ENCODE measurements around the gene RASL10B.
A peak's percentile ranks its signal among the peaks of the same experiment; 100 is the strongest.

The RASL10B gene

GRCh38 chr17:35766489-35766877, 35.0 kb downstream of the RASL10B start:
- DNase-seq: no peak

DNA sequence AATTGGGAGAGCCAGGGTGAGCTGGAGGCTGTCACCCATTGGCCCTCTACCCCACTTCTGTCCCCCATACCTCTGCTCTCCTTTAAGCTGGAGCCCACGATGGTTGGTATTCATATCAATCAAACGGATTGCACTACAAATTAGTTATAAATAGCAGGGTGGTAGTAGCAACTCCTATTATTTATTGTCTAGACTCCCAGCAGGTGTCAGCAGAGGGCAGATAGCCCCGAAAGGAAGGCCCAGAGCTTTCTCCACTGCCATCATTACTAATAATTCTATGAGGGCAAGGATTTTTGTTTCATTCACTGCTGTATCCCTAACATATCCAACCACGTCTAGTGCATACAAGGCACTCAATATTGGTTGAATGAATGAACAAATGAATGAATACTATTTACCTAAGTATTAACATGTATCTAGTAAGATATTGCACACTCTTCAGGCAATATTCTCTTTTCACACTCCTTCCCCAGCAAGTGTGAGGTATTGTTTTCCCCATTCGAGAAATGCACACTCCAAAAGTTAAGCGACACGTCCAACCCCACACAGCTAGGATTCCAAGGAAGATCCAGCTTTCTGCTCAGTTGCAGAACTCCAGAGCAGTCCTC, 35.6 kb downstream of the RASL10B start:
- peak; percentile 4 for DNase-seq

- DNase-seq: no peak
These were observed 37.4 kb downstream of the RASL10B start for GRCh38 chr17:35768797-35769196.

GRCh38 chr17:35769895-35770486, 38.6 kb downstream of the RASL10B start:
- DNase-seq: no peak

- DNase-seq: no peak
These were observed 41.7 kb downstream of the RASL10B start for GRCh38 chr17:35773129-35773528.

DNA sequence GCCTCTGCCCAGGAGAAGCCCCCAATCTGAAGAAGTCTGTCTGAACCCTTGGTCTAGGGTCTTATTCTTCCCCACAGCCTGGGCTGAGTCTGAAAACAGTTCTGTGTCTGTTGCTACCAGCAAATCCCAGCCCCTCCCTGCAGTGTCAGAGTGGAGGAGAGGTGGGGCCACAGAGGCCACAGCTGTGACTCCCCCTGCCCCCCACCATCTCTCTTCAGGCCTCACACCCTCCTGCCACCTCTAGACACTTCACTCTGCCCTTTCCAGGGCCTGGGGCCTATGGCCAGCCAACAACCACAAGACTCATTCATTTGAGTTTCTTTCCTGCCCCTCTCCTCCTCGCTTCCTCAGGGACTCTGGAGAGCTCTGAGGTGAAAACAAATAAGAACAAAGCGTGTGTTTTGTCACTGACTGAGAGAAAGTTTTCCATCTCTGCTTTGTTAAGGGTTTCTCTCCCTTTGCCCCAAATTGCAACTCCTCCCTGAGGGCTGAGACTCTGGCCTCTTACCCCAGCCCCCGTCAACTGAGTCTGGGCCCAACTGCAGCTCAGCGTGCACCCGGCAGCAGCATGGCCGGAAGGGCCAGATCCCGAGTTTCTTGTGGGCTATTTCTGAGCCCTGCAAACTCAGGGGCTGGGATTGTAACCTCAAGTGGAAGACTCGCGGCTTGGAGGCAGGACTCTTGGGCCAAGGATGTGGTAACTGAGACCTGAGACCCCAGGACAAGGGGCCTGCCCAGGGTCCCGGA, 42.4 kb downstream of the RASL10B start:
- no peak for DNase-seq

GRCh38 chr17:35774499-35774898, 43.1 kb downstream of the RASL10B start:
- DNase-seq: no peak

DNA sequence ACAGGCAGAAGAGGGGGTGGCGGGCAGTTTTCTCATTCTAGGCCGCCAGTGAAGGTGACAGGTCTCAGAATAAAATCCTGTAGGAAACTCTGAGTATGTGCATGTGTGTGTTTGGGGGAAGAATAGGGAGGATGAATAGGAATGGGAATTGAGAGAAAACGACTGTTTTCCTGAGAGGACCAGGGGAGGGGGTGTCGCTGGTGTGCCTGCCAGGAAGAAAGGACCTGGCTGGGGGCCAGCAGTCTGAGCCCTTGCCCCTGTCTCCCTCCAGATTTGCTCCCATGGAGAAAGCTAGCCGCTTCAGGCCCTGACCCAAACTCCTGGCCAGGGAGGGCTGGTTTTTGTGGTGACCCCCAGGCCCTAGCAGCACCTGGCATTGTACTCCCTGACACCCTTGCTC, 43.6 kb downstream of the RASL10B start:
- DNase-seq: no peak

DNA sequence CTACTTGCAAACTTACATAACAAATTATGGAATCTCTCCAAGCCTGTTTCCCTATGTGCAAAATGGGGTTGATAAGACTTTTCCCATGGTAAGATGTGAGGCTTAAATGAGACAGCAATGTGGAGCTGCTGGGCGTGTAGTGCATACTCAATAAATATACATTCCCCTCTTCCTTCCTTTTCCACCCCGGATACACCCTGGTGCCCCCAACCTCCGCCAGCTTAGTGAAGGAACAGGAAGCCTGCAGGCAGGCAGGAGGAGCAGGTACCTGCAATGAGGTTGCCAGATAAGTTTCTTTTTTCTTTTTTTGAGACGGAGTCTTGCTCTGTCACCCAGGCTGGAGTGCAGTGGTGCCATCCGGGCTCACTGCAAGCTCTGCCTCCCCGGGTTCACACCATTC, 44.1 kb downstream of the RASL10B start:
- DNase-seq: no peak

GRCh38 chr17:35778641-35779196, 47.3 kb downstream of the RASL10B start:
- no peak for DNase-seq

- no peak for DNase-seq
These were observed 49.5 kb downstream of the RASL10B start for GRCh38 chr17:35780950-35781349.

DNA sequence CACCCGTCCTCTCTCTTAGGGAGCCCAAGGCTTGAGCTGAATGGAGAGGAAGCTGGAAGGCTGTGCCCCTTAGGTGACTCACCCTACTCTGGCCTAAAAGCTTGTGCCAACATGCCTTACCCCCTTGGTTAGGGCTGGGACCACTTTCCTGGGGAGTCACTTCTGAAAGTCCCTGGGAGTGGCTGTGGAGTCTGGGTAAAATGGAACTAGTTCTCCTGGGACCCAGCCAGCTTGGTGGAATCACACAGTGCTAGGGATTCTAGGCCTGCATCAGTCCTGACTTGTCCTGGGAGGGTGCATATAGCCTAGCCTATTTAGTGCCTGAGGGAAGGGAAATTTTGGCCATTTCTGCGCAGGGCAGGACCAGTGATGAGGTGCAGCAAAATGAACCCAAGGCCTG, 53.5 kb downstream of the RASL10B start:
- DNase-seq: no peak

DNA sequence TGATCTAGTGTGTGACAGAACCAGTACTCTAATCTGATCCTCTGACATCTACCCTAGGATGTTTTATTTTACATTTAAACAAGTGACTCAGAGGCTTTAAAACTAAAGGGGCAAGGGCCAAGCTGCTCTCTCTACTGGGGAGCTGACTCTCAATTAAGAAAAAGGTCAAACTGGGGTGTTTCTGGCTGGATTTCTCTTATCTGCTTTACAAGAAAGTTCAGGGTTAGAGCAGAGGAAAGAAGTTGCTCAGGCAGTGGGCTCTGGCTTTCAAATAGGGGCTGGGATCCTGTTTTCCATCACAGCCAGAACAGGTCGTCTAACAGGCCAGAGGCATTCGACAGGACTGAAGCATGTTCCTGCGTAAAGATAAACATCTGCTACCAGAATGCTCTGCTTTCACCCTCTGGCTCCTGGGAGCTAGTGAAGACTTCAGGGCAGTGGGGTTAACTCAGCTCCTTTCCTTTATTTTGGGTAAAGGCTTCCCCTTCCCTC, 55.5 kb downstream of the RASL10B start:
- DNase-seq: no peak

DNA sequence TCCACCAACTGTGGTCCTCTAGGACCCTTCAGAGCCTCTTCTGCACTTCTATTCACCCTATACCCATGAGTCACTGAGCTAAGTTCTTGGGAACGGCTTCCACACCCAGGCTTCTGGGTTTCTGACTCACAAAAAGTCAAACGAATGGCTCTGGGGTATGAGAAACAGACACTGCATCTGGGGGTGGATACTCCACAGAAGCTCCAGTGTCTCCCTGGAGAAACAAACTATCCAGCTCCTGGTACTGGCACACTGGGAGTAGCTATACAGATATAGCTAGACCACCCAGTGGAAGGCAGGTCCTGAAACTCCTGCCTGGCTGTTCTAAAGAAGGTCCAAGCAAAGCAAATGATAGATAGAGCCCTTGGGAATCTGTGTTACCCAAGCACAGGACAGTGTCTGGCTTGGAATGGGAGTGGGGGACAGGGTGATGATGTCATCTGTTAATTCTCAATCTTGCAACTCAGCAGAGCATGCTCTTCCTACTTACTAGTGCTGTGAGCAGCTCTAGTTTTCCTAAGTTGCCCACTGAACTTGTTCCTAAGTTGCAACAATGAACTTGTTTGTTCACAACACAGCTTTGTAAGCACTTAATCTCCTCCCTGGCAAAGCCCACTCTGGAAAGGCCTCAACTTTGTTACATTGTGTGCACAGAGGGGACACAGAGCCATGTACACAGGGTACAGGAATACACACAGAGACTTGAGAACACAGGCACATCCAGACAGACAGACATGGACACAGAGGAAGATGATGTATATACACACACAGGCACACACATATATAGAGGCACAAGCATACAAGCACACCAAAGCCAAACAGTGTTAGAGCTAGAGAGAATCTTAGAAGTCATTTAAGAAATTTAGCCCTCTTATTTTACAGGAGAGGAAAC, 57.3 kb downstream of the RASL10B start:
- no peak for DNase-seq

GRCh38 chr17:35790841-35791240, 59.4 kb downstream of the RASL10B start:
- DNase-seq: no peak

DNA sequence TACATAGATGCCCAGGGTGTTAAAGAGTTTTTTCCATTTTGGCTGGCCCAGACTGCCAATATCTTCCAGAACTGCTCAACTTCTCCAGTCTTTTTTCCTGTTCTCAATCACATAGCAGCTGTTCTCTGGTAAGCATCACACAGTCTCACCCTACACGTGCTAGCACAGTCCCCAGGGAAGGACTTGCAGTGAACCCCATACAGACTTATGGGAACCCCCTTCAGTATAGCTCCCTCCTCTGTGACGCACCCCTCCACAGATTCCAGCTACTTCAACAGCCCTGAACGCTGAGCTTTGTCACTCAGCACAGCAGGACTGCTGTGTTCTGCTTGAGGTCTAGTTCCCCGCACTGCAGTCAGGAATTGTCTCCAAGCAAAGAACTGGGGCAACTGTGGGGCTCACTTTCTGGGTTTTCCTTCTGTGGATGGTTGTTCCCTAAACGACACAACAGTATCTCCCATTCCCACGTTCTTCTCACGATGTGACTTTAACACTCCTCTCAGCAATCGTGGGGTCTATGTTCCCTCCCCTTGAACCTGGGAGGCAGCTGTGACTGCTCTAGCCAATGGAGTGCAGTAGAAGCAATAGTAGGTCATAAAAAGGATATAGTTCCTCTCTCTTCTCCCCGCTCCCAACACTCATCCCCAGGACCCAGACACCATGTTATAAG, 60.4 kb downstream of the RASL10B start:
- DNase-seq: no peak

All from NCI-H2029 treated with DMSO at 0.1 percent for 48 hours (cell line).